Prostate gland (tissue), 2 donors: ENCODE data around the gene ATXN1.

ENCODE experiments used
- POLR2A ChIP-seq: fragments of 450-650 bp; IDR thresholded peaks from one replicate; pipeline ENCODE4 v1.6.1; 2016; ENCODE audit warnings: antibody characterized with exemption, mild to moderate bottlenecking
- POLR2AphosphoS5 ChIP-seq: sonication (generic); formaldehyde crosslinking; IDR thresholded peaks from one replicate; pipeline ENCODE4 v1.6.1; 2017; ENCODE audit warnings: antibody characterized with exemption
- TF ChIP-seq, protein P1 (sequence below), 4 experiments: fragments of 200-600 bp in 2 of 4; fragments of 450-650 bp in 2 of 4; sonication (generic) in 2 of 4; IDR thresholded peaks; 1 replicate in 3 of 4; 2 replicates in 1 of 4; pipeline ENCODE4 v1.5.1; 2016 to 2019; ENCODE audit warnings: antibody characterized with exemption in 4 of 4, mild to moderate bottlenecking in 2 of 4, moderate library complexity in 2 of 4

DNA sequence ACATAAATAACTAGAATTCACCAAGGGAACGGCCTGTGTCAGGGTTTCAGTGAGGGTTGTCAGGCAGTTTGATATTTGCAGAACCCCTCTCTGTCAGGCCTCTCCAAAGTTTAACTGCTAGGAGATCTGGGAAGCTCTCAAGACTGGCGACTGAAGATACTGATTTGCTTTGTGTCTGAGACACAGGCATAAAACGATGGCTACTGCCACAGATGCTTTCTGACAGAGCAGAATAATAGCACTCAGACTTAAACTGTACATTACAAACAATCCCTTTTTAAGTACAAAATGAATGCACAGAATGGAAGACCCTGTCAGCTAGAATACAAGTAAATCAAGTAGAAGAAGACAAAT lies 7.2 kb upstream of the ATXN1 start:
- no peak for TF ChIP-seq POLR2A
- TF ChIP-seq, protein P1, sequence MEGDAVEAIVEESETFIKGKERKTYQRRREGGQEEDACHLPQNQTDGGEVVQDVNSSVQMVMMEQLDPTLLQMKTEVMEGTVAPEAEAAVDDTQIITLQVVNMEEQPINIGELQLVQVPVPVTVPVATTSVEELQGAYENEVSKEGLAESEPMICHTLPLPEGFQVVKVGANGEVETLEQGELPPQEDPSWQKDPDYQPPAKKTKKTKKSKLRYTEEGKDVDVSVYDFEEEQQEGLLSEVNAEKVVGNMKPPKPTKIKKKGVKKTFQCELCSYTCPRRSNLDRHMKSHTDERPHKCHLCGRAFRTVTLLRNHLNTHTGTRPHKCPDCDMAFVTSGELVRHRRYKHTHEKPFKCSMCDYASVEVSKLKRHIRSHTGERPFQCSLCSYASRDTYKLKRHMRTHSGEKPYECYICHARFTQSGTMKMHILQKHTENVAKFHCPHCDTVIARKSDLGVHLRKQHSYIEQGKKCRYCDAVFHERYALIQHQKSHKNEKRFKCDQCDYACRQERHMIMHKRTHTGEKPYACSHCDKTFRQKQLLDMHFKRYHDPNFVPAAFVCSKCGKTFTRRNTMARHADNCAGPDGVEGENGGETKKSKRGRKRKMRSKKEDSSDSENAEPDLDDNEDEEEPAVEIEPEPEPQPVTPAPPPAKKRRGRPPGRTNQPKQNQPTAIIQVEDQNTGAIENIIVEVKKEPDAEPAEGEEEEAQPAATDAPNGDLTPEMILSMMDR (IDR thresholded peaks at IDR 0.05): no peak
- no peak for TF ChIP-seq POLR2AphosphoS5
